LNCaP clone FGC (cell line): ENCODE results near the gene NR3C2.
A peak's percentile ranks its signal among the peaks of the same experiment; 100 is the strongest.

ENCODE experiments used
- DNase-seq: peaks from one replicate; pipeline ENCODE4 v3.0.0-alpha.2; 2011; ENCODE audit warnings: low read depth
- H3K4me3 ChIP-seq: 2 replicates; pipeline ENCODE4 v1.5.1; 2011; ENCODE audit warnings: mild to moderate bottlenecking, low read depth, low read length, control low read depth
- TF ChIP-seq, protein P1 (sequence below): IDR thresholded peaks from 2 replicates; pipeline ENCODE4 v1.5.1; 2012; ENCODE audit warnings: mild to moderate bottlenecking; ENCODE audit not compliant: control insufficient read depth, insufficient read depth; ENCODE audit errors: extremely low read depth

Gene NR3C2

GRCh38 chr4:148278310-148278709 is 163.9 kb downstream of the NR3C2 start:
- no peak overlapping the region for H3K4me3 ChIP-seq
- DNase-seq = no peak
- TF ChIP-seq, protein P1, sequence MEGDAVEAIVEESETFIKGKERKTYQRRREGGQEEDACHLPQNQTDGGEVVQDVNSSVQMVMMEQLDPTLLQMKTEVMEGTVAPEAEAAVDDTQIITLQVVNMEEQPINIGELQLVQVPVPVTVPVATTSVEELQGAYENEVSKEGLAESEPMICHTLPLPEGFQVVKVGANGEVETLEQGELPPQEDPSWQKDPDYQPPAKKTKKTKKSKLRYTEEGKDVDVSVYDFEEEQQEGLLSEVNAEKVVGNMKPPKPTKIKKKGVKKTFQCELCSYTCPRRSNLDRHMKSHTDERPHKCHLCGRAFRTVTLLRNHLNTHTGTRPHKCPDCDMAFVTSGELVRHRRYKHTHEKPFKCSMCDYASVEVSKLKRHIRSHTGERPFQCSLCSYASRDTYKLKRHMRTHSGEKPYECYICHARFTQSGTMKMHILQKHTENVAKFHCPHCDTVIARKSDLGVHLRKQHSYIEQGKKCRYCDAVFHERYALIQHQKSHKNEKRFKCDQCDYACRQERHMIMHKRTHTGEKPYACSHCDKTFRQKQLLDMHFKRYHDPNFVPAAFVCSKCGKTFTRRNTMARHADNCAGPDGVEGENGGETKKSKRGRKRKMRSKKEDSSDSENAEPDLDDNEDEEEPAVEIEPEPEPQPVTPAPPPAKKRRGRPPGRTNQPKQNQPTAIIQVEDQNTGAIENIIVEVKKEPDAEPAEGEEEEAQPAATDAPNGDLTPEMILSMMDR = no peak

DNA sequence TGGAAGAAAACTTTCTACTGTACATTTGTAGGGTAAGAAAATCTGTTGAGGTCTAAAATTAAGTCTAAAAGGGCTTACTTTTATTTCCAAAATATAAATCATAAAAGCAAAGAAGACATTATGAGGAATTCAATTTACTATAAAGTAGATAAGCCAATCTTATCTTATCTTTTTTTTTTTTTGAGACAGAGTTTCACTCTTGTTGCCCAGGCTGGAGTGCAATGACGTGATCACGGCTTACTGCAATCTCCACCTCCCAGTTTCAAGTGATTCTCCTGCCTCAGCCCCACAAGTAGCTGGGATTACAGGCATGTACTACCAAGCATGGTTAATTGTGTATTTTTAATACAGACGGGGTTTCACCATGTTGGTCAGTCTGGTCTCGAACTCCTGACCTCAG is 166.9 kb downstream of the NR3C2 start:
- no peak for DNase-seq
- H3K4me3 ChIP-seq = no peak overlapping the region
- TF ChIP-seq, protein P1 = no peak

- TF ChIP-seq, protein P1 = no peak
- H3K4me3 ChIP-seq = no peak overlapping the region
- DNase-seq = no peak
Observed at GRCh38 chr4:148273501-148273986, 168.7 kb downstream of the NR3C2 start.

DNA sequence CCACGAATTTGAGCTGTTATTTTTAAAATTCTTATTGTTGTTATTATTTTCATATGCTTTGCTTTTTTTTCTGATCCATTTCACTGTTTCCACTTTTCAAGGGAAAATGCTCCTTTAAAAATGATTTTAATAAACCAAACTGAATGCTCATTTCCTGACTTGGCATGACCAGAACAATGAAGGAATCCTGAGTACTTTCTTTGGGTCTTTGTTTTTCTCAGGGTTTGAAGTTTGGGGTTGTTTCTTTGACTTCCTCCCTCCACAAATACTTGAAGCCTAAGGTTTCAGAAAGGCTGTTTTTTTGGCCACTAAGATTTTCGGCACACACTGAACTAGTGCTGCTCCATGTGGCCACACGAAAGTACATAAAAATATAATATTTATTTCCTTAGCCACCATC is 171.0 kb downstream of the NR3C2 start:
- TF ChIP-seq, protein P1 = no peak
- H3K4me3 ChIP-seq = no peak overlapping the region
- DNase-seq = no peak

- no peak for DNase-seq
- H3K4me3 ChIP-seq = no peak overlapping the region
- TF ChIP-seq, protein P1 = no peak
Observed at GRCh38 chr4:148270630-148271029, 171.6 kb downstream of the NR3C2 start.

DNA sequence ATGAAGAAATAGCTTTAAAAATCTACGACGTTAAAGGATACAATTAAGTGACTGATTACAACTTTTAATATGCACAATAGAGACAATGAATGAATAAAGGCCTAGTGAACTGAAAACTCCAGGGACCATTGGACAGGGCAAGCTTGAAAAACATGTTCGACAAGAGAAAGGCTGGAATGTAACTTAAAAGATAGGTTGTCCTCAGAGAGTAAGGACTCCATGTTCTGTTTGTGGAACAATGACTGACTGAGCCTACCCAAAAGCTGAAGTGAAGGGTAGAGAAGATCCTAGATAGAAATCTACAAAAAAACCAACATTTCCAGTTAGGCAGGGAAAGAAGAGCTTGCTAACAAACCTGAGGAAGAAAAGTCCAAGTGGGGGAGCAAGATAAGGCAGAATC is 173.4 kb downstream of the NR3C2 start:
- no peak overlapping the region for H3K4me3 ChIP-seq
- DNase-seq = peak; percentile 11
- TF ChIP-seq, protein P1 = no peak

DNA sequence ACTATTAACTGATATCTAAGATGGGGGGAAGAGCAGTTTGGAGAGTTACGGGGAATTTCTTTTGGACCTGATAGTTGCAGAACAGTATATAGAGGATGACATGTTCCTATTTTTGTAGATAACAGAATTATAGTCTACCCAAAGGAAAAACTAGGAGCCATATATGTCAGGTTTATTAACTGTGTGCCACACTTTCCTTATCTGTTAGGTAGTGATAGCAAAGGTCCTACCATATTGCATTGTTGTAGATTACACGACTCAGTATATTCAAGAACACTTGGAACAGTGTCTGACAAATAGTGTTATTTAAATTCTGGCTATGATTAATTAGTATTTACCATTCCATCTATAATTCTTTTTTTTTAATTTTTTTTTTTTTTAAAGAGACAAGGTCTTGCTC is 175.3 kb downstream of the NR3C2 start:
- no peak overlapping the region for H3K4me3 ChIP-seq
- no peak for DNase-seq
- TF ChIP-seq, protein P1 = no peak
